PC-3 (cell line): Measurements from ENCODE around the gene AHCTF1. TPM values are rescaled to one million over a fixed set of nuclear protein-coding genes. Genes with fewer than 3 reads are reported as not detected.

ENCODE experiments used
- ATAC-seq: fragments of 200-7000 bp; cut with Tn5 transposase; 2 replicates; pipeline ENCODE4 v1.9.1; 2020; ENCODE audit warnings: mild to moderate bottlenecking, moderate library complexity
- BruUV-seq: library from RNA; stranded (reverse); fragments of 400-500 nt; replicated peaks from 2 replicates; lab custom pipeline; 2021; lab: Mats Ljungman, UMichigan
- CTCF ChIA-PET: fragments of 300-600 bp; sonication (Branson Sonifier 250); formaldehyde crosslinking; loops from one replicate; lab custom pipeline; 2022; ENCODE audit warnings: antibody characterized with exemption; lab: Charles Lee
- POLR2A ChIA-PET: fragments of 300-600 bp; sonication (Branson Sonifier 250); formaldehyde crosslinking; loops from one replicate; lab custom pipeline; 2022; ENCODE audit warnings: antibody characterized with exemption; ENCODE audit not compliant: unreplicated experiment; lab: Charles Lee
- DNase-seq: peaks from one replicate; pipeline ENCODE4 v3.0.0-alpha.2; 2015
- H2AFZ ChIP-seq: fragments of 300-600 bp; sonication (generic); 2 replicates; pipeline ENCODE4 v1.6.0; 2016; ENCODE audit warnings: antibody characterized with exemption, low read length
- H3F3A ChIP-seq: fragments of 300-600 bp; sonication (generic); one replicate; pipeline ENCODE4 v1.6.0; 2017; ENCODE audit warnings: antibody characterized with exemption, low read length, control low read depth, mild to moderate bottlenecking; ENCODE audit not compliant: unreplicated experiment
- H3K27ac ChIP-seq: fragments of 300-600 bp; sonication (generic); 2 replicates; pipeline ENCODE4 v1.5.1; 2016; ENCODE audit warnings: mild to moderate bottlenecking, low read length
- H3K27me3 ChIP-seq: fragments of 300-600 bp; sonication (generic); 2 replicates; pipeline ENCODE4 v1.6.1; 2016; ENCODE audit warnings: low read length, mixed read lengths
- H3K36me3 ChIP-seq: fragments of 300-600 bp; sonication (generic); 2 replicates; pipeline ENCODE4 v1.6.1; 2016; ENCODE audit warnings: low read depth, mixed run types, low read length, mixed read lengths
- H3K4me1 ChIP-seq: fragments of 300-600 bp; sonication (generic); 2 replicates; pipeline ENCODE4 v1.5.1; 2016; ENCODE audit warnings: low read length; ENCODE audit not compliant: insufficient read depth
- H3K4me2 ChIP-seq: fragments of 300-600 bp; sonication (generic); 2 replicates; pipeline ENCODE4 v1.6.0; 2016; ENCODE audit warnings: low read length
- H3K4me3 ChIP-seq: fragments of 300-600 bp; sonication (generic); 2 replicates; pipeline ENCODE4 v1.5.1; 2016; ENCODE audit warnings: mild to moderate bottlenecking, low read length, mixed read lengths
- H3K79me2 ChIP-seq: fragments of 300-600 bp; sonication (generic); 2 replicates; pipeline ENCODE4 v1.6.1; 2017; ENCODE audit warnings: low read length, mixed read lengths
- H3K9ac ChIP-seq: fragments of 300-600 bp; sonication (generic); 2 replicates; pipeline ENCODE4 v1.6.0; 2016; ENCODE audit warnings: mild to moderate bottlenecking, low read length
- H3K9me2 ChIP-seq: fragments of 300-600 bp; sonication (generic); replicated peaks from 2 replicates; pipeline ENCODE4 v1.6.1; 2016; ENCODE audit warnings: mixed run types, low read length, mixed read lengths
- H3K9me3 ChIP-seq: fragments of 300-600 bp; sonication (generic); 2 replicates; pipeline ENCODE4 v1.6.1; 2016; ENCODE audit warnings: low read length, mixed read lengths
- H4K20me1 ChIP-seq: fragments of 300-600 bp; sonication (generic); 2 replicates; pipeline ENCODE4 v1.6.1; 2016; ENCODE audit warnings: low read length, mixed read lengths
- CTCF ChIP-seq: fragments of 300-600 bp; sonication (generic); conservative IDR thresholded peaks from 2 replicates; pipeline ENCODE4 v1.5.1; 2017; ENCODE audit warnings: antibody characterized with exemption, low read depth, mild to moderate bottlenecking, low read length
- EZH2 ChIP-seq: fragments of 300-600 bp; sonication (generic); IDR thresholded peaks from one replicate; pipeline ENCODE4 v1.6.1; 2017; ENCODE audit warnings: antibody characterized with exemption, mild to moderate bottlenecking, low read length; ENCODE audit not compliant: unreplicated experiment
- EZH2phosphoT487 ChIP-seq: fragments of 300-600 bp; sonication (generic); IDR thresholded peaks from 2 replicates; pipeline ENCODE4 v1.6.1; 2018; ENCODE audit warnings: mild to moderate bottlenecking, antibody characterized with exemption, low read length, borderline replicate concordance
- intact Hi-C: fragments of 100-400 bp; cut with micrococcal nuclease; formaldehyde crosslinking; loops from 2 replicates; pipeline ENCODE4 v1.9.0; 2023
- total RNA-seq: library from RNA; depleted of rRNA; stranded (reverse); fragments of >200 nt; gene quantifications from 2 replicates; pipeline ENCODE4 v1.2.3, GENCODE V29; 2014

Gene AHCTF1
- total RNA-seq, 1 experiment from 2014 or later = 38.0 TPM

GRCh38 chr1:246969621-246970020, 37.9 kb upstream of the AHCTF1 start:
- CTCF ChIA-PET = no interaction called here
- no peak for ATAC-seq
- POLR2A ChIA-PET = no interaction called here

GRCh38 chr1:246966502-246966901, 34.8 kb upstream of the AHCTF1 start:
- Histone ChIP-seq H3F3A (no peaks in the 10 kb centered on the region), H3K36me3 (peaks cover 36% of the 10 kb centered on the region), H3K27me3 (no peaks in the 10 kb centered on the region), H3K9ac (no peak overlapping the region), H3K4me3 (no peak overlapping the region), H3K9me2 (no peaks in the 10 kb centered on the region), H3K9me3 (no peaks in the 10 kb centered on the region), H4K20me1 (no peaks in the 10 kb centered on the region), H3K4me2 (no peak overlapping the region), H3K4me1 (no peaks in the 10 kb centered on the region), H3K27ac (no peak overlapping the region), H2AFZ (no peak overlapping the region), H3K79me2 (no peaks in the 10 kb centered on the region)
- intact Hi-C loops = no loop called here
- ChIA-PET POLR2A (interaction anchor here (0.7 kb wide), 1 partner anchor 456 kb away, joined by 5 read pairs; no protein-coding TSS in a partner anchor), CTCF (no interaction called here)
- TF ChIP-seq EZH2phosphoT487 (no peak), CTCF (no peak), EZH2 (no peak)
- DNase-seq (no peak), ATAC-seq (no peak)
- no TSS peak for BruUV-seq

More at GRCh38 chr1:246969621-246970020, 37.9 kb upstream of the AHCTF1 start:
- peaks cover 46% of the 10 kb centered on the region for H3K36me3 ChIP-seq
- H3K27me3 ChIP-seq = no peaks in the 10 kb centered on the region
- DNase-seq = no peak
- no peaks in the 10 kb centered on the region for H3F3A ChIP-seq
- no peaks in the 10 kb centered on the region for H3K79me2 ChIP-seq
- no peak overlapping the region for H3K4me2 ChIP-seq
- no peak overlapping the region for H3K4me3 ChIP-seq
- peaks cover 4% of the 10 kb centered on the region for H3K9me3 ChIP-seq
- no peaks in the 10 kb centered on the region for H3K9me2 ChIP-seq
- H3K9ac ChIP-seq = no peak overlapping the region
- no peak overlapping the region for H2AFZ ChIP-seq
- no peaks in the 10 kb centered on the region for H3K4me1 ChIP-seq
- no TSS peak for BruUV-seq
- H3K27ac ChIP-seq = no peak overlapping the region
- no peaks in the 10 kb centered on the region for H4K20me1 ChIP-seq
- TF ChIP-seq EZH2 (no peak), EZH2phosphoT487 (no peak), CTCF (no peak)
- intact Hi-C loops = no loop called here

- Histone ChIP-seq H4K20me1 (no peaks in the 10 kb centered on the region), H3K4me1 (no peaks in the 10 kb centered on the region), H3K27ac (no peak overlapping the region), H3F3A (no peaks in the 10 kb centered on the region), H3K9me3 (no peaks in the 10 kb centered on the region), H3K9ac (no peak overlapping the region), H3K27me3 (no peaks in the 10 kb centered on the region), H2AFZ (no peak overlapping the region), H3K9me2 (no peaks in the 10 kb centered on the region), H3K4me2 (no peak overlapping the region), H3K79me2 (no peaks in the 10 kb centered on the region), H3K36me3 (peaks cover 25% of the 10 kb centered on the region), H3K4me3 (no peak overlapping the region)
- POLR2A ChIA-PET = no interaction called here
- no TSS peak for BruUV-seq
- intact Hi-C loops = no loop called here
- no peak for DNase-seq
- ATAC-seq = no peak
- TF ChIP-seq CTCF = no peak
- TF ChIP-seq EZH2phosphoT487 = no peak
- no peak for TF ChIP-seq EZH2
- CTCF ChIA-PET = no interaction called here
These were observed 28.4 kb upstream of the AHCTF1 start for GRCh38 chr1:246959944-246960693.
